Measurements from ENCODE around the gene TPBG. TPM values are rescaled to one million over a fixed set of nuclear protein-coding genes. Genes with fewer than 3 reads are reported as not detected.

Gene TPBG
- total RNA-seq, 2 donors from 2014 or later, result 34.0 to 39.1 TPM

- H3K27ac Mint-ChIP-seq, result no peak overlapping the region
- no peaks in the 10 kb centered on the region for H3K9me3 ChIP-seq (ENCODE audit: control insufficient read depth, low read length)
- peaks cover 7% of the 10 kb centered on the region for H3K4me1 ChIP-seq (ENCODE audit: control insufficient read depth, insufficient read depth, low read length)
- no peak for DNase-seq
- H3K4me3 Mint-ChIP-seq, result no peak overlapping the region
- H3K36me3 ChIP-seq (ENCODE audit: control insufficient read depth, insufficient read depth, low read length), result peaks cover 14% of the 10 kb centered on the region
- H3K27me3 Mint-ChIP-seq (ENCODE audit: insufficient read depth), result peaks cover 3% of the 10 kb centered on the region
- H3K9ac ChIP-seq (ENCODE audit: extremely low read depth, low read length, poor library complexity, severe bottlenecking), result no peak overlapping the region
- no peaks in the 10 kb centered on the region for H3K9me3 Mint-ChIP-seq
- no peak overlapping the region for H3K27ac ChIP-seq (ENCODE audit: low read depth, low read length)
- peak overlapping the region; percentile 12 for H3K4me3 ChIP-seq (ENCODE audit: low read length)
- no peak for TF ChIP-seq CTCF (conservative IDR thresholded peaks at IDR 0.05)
- H3K27me3 ChIP-seq (ENCODE audit: control insufficient read depth, insufficient read depth, low read length, poor library complexity, severe bottlenecking), result no peaks in the 10 kb centered on the region
- peaks cover 24% of the 10 kb centered on the region for H3K4me1 Mint-ChIP-seq
- peaks cover 10% of the 10 kb centered on the region for H3K36me3 Mint-ChIP-seq (ENCODE audit: low read depth)
Observed at GRCh38 chr6:82367704-82368103, 4.1 kb downstream of the TPBG start.

- H3K4me1 Mint-ChIP-seq, result peaks cover 16% of the 10 kb centered on the region
- H3K27ac Mint-ChIP-seq, result no peak overlapping the region
- H3K27me3 ChIP-seq (ENCODE audit: control insufficient read depth, insufficient read depth, low read length, poor library complexity, severe bottlenecking), result no peaks in the 10 kb centered on the region
- WGBS, 2 experiments (ENCODE audit: insufficient coverage in 1 of 2, insufficient read length in 1 of 2), result 78 to 81% methylated on average over 1 to 3 of the region's 3 CpGs
- H3K4me3 Mint-ChIP-seq, result no peak overlapping the region
- no peaks in the 10 kb centered on the region for H3K27me3 Mint-ChIP-seq (ENCODE audit: insufficient read depth)
- peaks cover under 1% of the 10 kb centered on the region for H3K9me3 ChIP-seq (ENCODE audit: control insufficient read depth, low read length)
- DNase-seq, result peak; percentile 55
- TF ChIP-seq CTCF (conservative IDR thresholded peaks at IDR 0.05), result no peak
- peaks cover 14% of the 10 kb centered on the region for H3K36me3 ChIP-seq (ENCODE audit: control insufficient read depth, insufficient read depth, low read length)
- peaks cover 5% of the 10 kb centered on the region for H3K4me1 ChIP-seq (ENCODE audit: control insufficient read depth, insufficient read depth, low read length)
- no peak overlapping the region for H3K9ac ChIP-seq (ENCODE audit: extremely low read depth, low read length, poor library complexity, severe bottlenecking)
- peaks cover 8% of the 10 kb centered on the region for H3K36me3 Mint-ChIP-seq (ENCODE audit: low read depth)
- H3K4me3 ChIP-seq (ENCODE audit: low read length), result no peak overlapping the region
- H3K9me3 Mint-ChIP-seq, result peaks cover 8% of the 10 kb centered on the region
- no peak overlapping the region for H3K27ac ChIP-seq (ENCODE audit: low read depth, low read length)
Observed at GRCh38 chr6:82370788-82371187, 7.2 kb downstream of the TPBG start.

- peaks cover 11% of the 10 kb centered on the region for H3K9me3 ChIP-seq (ENCODE audit: control insufficient read depth, low read length)
Observed at GRCh38 chr6:82371799-82372546, 8.4 kb downstream of the TPBG start.

More at GRCh38 chr6:82371799-82372546, 8.4 kb downstream of the TPBG start:
- H3K4me1 Mint-ChIP-seq, result peaks cover 8% of the 10 kb centered on the region
- Histone ChIP-seq H3K9ac (ENCODE audit: extremely low read depth, low read length, poor library complexity, severe bottlenecking) (no peak overlapping the region), H3K27ac (ENCODE audit: low read depth, low read length) (no peak overlapping the region), H3K4me3 (ENCODE audit: low read length) (no peak overlapping the region), H3K4me1 (ENCODE audit: control insufficient read depth, insufficient read depth, low read length) (peaks cover 5% of the 10 kb centered on the region), H3K36me3 (ENCODE audit: control insufficient read depth, insufficient read depth, low read length) (peaks cover 2% of the 10 kb centered on the region), H3K27me3 (ENCODE audit: control insufficient read depth, insufficient read depth, low read length, poor library complexity, severe bottlenecking) (no peaks in the 10 kb centered on the region)
- TF ChIP-seq CTCF (conservative IDR thresholded peaks at IDR 0.05), result no peak
- H3K36me3 Mint-ChIP-seq (ENCODE audit: low read depth), result peaks cover 12% of the 10 kb centered on the region
- peaks cover 19% of the 10 kb centered on the region for H3K9me3 Mint-ChIP-seq
- WGBS, 2 experiments (ENCODE audit: insufficient coverage in 1 of 2, insufficient read length in 1 of 2), result 67 to 79% methylated on average over 1 to 2 of the region's 2 CpGs
- H3K27ac Mint-ChIP-seq, result no peak overlapping the region
- H3K4me3 Mint-ChIP-seq, result no peak overlapping the region
- H3K27me3 Mint-ChIP-seq (ENCODE audit: insufficient read depth), result no peaks in the 10 kb centered on the region
- no peak for DNase-seq

All from endodermal cell (in vitro differentiated cells).